Stimulated activated CD4-positive, alpha-beta T cell treated with anti-CD3 and anti-CD28 coated beads, Interleukin-4, amount 100 ng/mL, for 1 hour (primary cell): ENCODE data around the gene EXOC3L4.
"Not testable (repeated sequence)": the region's sequence is repeated elsewhere in the genome, so short reads cannot be mapped to it uniquely, and the experiment has no call there.

Experiments
- DNase-seq: peaks from one replicate; pipeline ENCODE4 v3.0.0-alpha.2; 2020

Gene EXOC3L4

DNA sequence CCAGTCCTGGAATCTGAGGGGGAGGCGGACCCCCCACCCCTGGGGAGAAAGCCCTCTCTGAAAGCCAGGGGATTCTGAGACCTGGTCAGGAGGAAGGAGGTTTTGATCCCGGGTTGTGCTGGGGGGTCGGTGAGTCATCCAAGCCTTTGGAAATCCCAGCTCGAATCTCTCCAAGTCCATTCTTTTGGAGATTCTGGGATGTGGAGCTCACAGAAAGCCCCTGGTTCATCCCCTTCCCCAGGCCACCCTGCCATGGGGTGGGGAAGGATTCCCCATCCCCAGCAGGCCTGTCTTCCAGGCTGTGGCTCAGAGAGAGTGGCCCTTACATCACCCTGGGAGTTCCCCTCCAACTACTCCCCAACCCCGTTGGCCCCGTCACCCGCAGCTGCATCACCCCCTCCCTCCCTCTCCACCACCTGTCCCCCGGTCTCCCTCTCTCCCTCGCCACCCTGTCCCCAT lies 14.3 kb downstream of the EXOC3L4 start:
- no peak for DNase-seq

DNA sequence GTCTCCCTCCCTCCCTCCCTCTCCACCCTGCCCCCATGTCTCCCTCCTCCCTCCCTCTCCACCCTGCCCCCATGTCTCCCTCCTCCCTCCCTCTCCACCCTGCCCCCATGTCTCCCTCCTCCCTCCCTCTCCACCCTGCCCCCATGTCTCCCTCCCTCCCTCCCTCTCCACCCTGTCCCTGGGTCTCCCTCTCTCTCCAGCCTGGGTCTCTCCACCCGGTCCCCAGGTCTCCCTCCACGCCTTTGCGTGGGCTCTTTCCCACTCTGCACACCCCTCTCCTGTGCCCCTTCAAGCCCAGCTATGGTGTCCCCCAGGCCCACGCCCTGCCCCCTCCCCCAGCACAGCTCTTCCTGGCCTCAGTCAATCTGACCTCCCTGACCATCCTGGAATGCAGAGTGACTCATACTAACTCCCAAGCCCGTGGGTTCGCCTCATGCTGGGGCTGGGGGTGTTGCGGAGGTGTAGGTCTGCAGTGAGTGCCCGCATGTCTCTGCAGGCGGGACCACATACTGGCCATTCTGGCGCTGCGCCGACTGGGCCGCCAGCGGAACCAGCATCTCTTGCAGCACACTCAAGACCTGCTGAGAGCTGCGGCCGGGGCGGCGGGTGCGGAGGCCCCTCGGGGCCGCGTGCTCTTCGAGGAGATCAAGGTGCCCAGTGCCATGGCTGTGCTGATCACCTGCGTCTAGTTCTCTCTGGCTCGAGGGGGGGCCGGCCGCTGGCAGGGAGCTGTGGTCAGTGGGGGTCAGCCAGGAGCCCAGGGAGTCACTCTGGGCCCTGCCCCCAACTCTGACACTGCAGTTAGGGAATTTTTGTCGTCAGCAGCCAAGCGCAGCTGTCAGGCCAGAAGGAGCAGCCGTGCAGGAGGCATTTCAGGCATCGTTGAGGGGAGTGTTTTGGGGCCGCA lies 15.3 kb downstream of the EXOC3L4 start:
- DNase-seq, result no peak

DNA sequence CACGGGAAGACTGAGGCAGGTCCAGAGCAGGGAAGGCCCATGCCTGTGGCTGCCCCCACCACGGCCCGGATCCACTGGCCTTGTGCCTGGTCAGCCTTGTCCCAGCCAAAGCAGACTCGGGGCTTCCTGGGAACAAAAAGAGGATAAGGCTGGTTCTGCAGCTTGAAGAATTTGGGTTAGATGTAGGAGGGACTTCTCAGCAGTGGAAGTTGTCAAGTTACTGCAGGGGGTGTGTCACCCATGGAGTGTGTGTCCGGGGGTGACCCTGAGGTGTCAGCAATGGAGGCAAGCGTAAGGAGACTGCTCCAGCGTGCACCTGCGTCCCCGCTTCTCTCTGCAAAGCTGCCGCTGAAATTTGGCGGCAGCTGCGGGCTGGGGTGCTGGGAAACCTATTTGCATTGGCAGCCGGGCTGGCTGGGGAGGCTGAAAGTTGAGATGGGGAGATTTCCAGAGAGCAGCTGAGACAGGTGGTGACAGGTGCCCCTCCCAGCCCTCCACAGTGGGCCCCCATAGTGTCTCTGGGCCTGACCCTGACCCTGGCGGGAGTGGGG lies 16.2 kb downstream of the EXOC3L4 start:
- no peak for DNase-seq

DNA sequence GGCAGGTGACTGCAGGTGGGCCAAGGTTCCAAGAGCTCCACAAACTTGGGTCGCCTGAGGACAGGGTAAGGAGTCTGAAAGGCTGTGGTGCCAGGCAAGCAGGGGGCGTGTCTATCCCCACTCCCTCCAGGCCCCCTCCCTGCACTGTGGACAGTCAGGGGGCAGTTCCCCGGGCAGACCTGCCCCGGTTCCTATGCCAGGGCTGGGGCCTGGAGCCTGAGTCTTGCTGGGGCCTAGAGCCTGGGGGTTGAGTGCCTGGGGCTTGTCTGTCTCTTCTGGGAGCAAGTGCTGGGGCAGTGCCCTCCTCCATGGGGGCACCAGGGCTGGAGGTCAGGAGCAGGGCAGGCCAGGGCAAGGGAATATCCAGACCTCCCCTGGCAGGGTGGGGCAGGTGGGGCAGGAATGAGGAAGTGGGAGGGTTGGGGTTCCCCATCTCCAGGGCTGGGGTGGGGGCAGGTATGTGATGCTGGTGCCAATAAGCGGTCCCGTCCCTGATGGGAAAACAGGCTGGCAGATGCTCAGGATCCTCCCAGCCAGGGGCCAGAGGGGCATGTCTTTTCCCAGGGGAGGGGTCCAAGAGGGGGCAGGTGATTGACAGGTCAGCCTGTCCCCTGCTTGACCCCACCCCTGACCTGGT lies 16.8 kb downstream of the EXOC3L4 start:
- no peak for DNase-seq

DNA sequence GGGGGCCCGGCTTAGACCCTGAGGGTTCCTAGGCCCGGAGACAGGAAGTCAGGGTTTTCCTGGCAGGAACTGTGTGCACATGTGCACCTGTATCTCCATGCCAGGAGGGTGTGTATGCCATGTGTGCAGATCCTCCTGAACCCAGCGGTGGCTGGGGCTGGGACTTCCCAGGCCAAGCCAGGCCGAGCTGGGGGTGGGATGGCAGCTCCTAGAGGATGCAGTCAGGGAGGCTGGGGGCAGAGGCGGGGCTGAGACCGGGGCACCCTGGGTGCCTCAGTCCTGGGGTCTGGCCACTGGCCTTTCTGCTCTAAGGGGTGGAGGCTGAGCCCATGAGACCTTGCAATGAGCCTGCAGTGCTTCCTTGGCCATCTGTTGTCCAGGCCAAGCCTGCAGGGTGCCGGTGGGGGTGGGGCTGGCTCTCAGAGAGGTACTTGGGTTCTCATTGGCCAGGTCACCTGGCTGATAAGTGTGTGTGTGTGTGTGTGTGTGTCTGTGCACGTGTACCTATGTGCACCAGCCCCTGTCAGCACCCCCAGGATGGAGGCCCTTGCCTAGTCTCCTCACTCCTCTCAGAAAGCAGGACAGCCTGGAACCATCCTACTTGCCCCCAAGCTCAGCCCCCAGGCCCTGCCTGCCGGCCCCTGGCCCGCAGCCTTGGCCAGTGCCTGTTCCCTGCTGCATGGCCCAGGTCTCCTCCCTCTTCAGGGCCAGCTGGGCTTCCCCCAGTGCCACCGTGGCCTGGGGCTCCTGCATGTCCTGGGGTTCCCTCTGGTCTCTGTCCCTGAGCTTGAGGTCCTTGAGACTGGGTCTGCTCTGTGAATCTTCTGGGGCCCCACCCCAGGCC lies 18.1 kb downstream of the EXOC3L4 start:
- DNase-seq, result no peak

DNA sequence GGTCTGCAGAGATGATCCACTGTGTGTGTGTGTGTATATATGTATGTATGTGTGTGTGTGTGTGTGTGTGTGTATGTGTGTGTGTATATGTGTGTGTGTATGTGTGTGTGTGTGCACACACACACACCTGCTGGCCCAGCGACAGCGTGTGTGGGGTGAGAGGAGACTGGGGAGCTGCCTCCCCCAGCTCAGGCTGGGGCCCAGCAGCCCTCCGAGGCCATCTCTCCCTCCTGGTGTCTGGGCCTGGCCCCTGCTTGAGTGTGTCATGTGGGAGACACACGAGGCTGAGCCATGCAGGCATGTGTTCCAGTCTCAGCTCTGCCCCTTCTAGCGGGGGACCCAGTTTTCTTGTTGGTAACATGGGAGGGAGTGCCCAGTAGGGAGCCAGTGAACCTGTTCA lies 18.8 kb downstream of the EXOC3L4 start:
- no peak for DNase-seq

DNA sequence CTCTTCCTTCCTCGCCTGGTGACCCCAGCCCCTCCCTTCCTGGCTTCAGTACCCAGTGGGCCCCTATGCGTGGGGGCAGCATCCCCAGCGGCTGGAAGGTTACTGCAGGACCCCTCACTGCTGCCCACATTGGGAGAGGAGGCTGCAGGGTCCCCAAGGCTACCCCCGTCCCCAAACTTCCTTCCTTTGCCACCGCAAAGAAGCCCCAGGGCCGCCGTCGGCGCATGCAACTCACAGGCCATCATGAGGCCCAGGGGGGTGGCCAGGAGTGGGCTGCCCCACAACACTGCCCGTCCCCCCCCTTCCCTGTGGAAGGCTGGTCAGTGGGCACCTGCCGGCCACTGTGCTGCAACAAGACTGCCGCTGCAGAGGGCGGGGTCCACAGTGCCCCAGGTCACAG lies 19.2 kb downstream of the EXOC3L4 start:
- DNase-seq, result no peak

DNA sequence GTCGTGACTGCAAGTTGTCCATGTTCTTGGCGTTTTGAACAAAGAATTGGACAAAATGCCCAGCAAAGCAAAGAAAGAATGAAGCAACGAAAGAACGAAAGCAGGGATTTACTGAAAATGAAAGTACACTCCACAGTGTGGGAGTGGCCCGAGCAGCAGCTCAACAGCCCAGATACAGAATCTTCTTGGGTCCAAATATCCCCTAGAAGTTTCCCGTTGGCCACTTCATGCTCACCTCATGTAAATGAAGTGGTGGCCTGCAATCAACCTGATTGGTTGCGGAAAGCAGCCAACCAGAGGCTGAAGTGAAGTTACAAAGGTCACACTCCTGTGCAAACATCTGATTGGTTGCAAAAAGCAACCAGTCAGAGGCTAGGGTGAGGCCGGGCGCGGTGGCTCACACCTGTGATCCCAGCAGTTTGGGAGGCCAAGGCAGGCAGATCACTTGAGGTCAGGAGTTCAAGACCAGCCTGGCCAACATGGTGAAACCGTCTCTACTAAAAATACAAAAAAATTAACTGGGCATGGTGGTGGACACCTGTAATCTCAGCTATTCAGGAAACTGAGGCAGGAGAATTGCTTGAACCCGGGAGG lies 20.7 kb downstream of the EXOC3L4 start:
- not testable (repeated sequence) for DNase-seq

DNA sequence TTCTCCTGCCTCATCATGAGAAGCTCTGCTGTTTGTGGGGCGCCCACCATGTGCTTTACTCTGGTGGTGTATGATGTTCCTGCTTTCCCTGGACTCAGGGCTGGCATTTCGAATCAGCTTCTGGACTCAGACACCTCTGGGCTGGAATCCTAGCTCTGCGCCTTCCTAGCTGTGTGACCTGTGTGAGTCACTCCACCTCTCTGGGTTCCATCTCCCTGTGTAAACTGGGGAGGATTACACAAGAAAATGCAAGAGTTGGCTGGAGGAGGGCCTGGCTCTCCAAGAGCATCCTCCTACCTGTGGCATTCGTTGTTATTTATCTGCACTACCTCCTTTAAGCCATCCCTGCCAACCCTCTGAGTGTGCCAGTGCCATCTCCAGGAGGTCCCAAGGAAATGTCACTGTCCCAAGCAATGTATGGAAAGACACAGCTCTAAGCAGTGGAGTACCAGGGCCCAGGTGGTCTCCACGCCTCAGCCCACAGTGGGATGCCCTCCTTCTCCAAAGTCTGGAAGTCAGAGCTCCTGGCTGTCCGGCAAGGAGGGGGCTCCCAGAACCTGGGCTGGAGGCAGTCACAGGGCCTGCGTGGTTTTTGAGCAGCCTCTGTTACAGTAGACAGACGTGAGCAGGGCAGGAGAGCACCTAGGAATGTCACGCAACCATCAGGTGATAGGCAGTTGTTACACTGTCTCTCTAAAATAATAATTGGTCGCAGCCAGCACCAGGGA lies 21.5 kb downstream of the EXOC3L4 start:
- DNase-seq, result no peak

DNA sequence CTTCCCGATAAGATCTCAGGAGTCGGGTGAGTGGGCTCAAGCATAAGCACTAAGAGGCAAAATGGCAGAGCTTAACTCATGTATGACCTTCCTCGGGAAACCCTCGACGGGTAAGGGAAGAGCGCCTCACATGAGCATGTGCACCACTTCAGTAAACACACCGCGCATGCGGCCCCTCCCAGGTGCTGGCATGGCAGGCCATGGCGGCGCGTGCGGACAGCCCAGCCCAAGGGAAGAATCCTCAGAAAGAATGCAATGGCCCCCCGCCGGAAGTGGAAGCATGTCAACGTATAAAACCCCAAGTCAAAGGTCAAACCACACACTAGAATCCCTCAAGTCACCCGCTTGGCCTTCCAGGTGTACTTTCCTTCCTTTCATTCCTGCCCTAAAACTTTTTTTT lies 22.1 kb downstream of the EXOC3L4 start:
- no peak for DNase-seq

DNA sequence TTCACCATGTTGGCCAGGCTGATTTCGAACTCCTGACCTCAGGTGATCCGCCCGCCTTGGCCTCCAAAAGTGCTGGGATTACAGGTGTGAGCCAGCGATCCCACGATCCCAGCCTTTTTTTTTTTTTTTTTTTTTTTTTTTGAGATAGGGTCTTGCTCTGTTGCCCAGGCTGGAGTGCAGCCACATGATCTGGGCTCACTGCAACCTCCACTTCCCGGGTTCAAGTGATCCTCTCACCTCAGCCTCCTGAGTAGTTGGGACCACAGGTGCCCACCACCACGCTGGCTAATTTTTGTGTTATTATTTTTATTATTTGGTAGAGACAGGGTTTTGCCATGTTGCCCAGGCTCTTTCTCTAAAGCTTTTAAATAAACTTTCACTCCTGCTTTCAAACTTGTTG lies 23.0 kb downstream of the EXOC3L4 start:
- DNase-seq, result not testable (repeated sequence)

DNA sequence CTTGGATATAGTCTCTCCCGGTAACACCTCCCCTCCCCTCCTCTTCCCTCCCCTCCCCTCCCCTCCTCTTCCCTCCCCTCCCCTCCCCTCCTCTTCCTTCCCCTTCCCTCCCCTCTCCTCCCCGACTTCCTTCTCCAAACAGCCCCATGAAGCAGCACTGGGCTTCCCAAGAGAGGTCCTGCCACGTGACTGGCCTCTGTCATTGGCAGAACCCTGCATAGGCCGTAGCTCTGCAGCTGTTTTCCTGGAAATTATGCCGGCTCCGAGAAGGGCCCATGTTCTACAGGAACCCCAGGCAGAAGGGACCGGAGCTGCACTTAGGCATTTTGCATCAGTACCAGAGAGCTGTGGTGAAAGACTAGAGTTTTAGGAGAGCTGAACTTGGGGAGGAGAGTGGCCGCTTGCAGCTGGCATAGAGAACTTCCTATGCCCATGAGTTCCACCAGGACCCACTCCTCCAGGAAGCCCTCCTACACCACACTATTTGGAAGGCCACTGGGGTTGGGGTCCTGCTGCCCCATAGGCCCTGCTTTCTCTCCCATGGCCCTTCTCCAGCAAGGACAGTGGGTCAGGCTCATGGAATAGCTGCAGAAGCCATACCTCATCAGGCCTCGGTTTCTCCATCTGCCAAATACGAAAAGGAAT lies 23.6 kb downstream of the EXOC3L4 start:
- no peak for DNase-seq

DNA sequence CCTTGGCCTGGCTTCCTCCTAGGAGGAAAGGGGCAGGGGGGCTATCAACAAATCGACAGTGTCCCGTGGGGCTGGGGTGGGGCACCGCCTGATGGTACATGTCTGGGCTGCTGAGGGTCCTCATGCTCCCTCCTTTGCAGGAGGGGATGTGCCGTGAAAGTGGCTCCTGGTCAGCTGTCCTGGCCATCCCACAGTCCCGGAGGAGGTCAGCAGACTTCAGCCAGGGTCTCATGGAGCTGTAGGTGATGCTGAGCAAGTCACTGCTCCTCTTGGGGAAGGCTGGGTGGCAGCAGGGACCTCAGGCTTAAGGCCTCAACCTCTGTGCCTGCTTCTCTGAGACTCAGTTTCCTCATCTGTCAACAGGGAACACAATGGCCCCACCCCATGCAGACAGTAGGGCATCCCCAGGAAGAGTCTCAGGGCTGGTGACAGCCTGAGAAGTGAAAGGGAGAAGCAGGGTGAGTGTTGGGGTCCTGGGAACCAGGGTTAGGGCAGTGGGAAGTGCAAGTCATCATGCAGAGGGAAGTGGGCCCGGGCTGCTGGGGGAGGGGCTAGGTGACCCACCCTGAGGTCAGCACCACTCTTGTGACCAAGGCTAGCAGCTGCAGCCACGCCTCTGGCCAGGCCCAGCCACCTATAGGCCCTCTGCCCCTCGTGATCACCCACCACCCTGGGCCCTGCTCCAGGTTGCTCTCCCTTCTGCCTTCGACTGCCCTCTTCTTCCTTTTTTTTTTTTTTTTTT lies 24.3 kb downstream of the EXOC3L4 start:
- no peak for DNase-seq

DNA sequence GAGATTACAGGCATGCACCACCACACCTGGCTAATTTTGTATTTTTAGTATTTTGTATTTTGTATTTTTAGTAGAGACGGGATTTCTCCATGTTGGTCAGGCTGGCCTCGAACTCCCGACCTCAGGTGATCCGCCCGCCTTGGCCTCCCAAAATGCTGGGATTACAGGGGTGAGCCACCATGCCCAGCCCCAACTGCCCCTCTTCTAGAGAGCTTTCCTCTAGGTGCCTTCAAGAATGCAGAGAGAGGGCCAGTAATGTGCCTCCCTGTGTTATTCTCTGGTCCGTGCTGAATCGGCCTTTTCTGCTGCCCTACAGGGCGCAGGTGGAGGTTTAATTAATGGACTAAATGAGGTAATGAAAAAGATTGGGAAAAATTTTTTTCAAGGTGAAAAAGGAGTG lies 25.0 kb downstream of the EXOC3L4 start:
- DNase-seq, result not testable (repeated sequence)

DNA sequence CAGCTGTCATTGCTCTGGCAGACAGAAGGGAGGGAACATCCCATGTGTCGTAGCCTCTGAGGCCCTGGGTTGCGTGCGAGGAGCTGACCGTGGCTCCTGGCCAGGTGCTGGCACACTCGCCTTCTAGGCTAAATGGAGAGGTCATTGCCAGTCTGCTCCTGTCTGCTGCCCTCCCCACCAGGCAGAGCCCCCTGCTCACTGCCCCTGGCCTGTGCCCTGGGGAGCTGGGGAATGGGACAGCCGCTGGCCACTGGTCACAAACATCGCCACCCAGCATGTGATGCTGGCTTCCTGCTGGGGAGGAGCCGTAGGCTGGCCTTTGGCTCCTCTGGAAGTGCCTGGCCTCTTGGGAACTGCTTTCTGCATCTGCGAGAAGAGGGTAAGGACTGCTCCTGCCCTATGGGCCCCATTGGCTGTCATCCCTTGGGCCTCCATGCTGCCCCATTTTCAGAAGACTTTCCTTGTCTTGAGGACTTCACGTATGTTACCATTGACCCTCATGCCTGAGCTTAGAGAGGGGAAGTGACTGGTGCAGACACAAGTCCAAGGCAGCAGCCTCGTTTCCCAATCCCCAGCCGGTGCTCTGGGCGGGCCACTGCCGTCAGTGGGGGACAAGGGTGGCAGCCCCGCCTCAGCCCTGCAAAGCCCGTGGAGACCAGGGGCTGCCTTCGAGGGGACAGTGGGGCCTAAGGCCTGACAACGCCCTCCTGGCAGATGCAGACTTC lies 26.8 kb downstream of the EXOC3L4 start:
- no peak for DNase-seq

DNA sequence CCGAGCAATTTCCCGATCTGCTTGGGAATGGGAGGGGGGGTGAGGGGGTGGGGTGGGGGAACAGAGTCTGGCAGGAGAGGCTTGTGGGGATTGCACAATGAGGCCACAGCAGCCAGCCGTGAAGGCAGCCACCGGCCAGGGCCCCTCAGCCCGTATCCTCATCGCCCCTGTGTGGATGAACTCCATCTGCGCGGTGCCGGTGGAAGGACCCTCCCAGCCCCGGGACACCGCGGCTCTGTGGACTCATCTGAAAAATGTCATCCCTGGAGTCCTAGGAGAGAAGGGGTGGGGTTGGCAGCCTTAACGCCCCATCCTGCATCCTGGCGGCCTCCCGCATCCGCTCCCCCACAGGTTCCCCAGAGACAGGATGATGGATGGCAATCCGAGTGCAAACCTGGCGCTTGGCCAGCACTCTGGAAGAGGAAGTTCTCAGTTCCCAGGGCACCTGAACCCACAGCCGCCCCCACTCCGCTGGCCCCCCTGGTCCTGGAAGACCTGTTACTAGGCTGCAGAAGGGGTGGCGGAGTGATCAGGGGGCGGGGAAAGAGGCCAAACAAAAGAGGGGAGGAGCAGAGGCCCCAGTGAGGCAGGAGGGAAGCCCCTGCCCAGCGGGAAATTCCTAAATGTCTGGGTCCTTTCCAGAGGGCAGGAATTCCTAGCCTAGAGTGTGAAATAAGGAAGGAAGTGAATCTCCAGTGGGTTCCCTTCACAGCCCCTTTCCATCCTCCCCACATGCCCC lies 27.5 kb downstream of the EXOC3L4 start:
- no peak for DNase-seq

DNA sequence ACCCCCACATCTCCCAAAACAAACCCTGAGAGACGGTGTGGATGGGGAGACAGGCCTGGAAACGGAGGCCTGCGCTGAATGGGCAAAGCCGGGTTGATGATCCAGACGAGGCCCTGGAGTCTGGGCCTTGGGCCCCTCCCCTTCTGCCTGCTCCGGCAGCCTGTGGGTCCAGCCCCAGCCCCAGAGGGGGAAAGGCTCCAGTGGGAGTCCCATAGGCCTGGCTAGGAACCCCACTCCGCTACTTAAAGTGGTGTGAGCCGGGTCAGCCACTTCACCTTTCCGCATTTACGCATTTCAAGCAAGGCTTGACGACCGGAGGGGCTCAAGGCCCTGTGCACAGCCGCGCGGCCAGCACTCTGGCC lies 28.0 kb downstream of the EXOC3L4 start:
- DNase-seq, result no peak

DNA sequence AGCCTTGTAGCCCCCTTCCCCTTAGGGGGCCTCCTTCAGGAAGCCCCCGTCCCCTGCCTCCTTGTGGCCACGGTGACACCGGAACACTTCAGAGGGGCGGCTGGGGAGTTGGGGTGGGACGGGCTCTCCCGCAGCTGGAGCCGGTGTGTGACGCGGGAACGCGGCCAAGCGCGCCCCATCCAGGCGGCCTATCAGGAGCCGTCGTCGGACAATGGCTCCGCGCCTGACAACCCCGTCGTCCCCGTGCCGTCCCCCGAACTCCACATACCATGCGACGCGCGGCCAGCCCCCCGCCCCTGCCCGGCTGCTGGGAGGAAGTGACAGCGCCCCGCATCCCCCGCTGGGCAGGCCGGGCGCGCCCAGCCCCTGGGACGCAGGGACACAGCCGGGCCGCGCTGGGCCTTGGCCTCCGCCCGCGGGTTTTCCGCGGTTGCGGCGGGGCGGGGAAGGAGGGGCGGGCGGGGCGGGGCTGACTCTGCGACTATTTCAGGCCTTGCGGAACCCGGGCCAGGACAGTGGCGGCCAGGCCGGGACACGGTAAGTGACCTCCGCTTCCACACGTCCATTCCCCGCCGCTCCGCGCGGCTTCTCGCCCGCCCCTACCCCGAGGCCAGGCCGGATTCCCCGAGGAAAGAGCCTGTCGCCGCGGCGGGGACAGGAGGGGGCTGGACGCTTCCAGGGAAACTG lies 28.6 kb downstream of the EXOC3L4 start, which contains the start of gene TNFAIP2:
Gene TNFAIP2, plus strand, starts transcription at position 515 of the 687 bp plus-strand sequence. CDS start 2,997 bp downstream, outside the sequence.
- DNase-seq, result peak; percentile 7
